Epidermal melanocyte (primary cell): ENCODE results near the gene UBD.

Experiments
- DNase-seq: peaks from one replicate; pipeline ENCODE4 v3.0.0; 2011; ENCODE audit warnings: low spot score; ENCODE audit not compliant: insufficient read length

Gene UBD

DNA sequence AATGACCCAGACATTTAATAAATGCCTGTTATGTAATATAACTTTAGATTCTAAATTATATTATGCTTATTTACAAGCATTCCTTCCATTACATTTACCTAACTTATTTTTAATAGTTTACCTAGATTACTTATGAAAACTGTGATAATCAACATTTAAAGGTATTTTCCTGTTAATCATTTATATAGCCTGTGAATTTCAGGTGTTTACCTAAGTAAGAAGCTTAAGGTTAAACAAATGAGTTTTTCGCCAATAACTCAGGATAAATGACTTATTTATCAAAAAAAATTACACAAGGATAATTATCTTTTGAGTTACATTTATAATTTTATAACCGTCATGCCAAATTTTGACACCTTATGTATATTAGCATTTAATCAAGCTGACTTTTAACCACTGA lies 35.5 kb downstream of the UBD start:
- DNase-seq, result no peak

DNA sequence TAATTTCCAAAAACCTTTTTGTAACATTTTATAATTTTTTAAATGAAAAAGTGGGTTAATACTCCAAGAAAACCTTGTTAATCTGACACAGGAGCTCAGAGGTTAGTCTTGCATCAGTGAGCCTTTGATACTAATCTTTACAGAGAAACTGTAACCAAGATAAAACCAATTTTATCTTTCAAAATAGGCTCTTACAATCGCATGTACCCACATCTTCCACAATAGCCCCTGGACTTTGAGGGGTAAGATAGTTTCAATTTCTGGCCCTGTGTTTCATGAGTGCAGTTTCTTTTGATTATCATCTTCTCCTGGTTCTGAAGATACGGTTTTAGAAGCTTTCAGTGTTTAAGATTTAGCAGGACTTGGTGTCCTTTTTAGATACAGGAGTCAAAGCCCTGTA lies 37.3 kb downstream of the UBD start:
- no peak for DNase-seq

DNA sequence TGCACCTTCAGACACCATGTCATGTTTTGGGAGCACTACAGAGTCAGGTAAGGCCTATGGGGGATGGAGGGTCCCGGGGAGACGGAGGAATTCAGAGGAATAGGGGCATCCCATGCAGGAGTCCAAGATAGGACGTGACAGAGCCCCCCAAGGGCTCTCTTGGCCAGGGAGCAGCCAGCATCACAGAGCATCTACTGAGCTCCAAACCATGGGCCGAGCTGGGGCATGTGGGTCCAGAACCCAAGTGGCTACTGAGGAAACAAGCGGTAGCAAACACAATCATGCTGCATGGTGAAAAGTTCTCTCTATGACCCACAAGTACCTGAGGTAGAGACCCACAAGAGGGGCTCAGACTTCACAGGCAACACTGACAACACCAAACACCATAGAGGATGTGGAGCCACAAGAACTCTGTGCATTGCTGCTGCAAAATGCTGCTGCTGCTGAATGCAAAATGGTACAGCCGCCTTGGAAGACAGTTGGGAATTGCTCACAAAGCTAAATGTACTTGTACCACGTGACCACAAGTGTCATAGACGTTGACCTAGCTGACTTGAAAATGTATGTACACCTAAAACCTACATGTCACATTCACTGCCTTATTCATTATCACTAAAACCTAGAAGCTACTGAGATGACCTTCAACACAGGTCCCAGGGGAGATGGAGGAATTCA lies 38.4 kb downstream of the UBD start:
- no peak for DNase-seq

DNA sequence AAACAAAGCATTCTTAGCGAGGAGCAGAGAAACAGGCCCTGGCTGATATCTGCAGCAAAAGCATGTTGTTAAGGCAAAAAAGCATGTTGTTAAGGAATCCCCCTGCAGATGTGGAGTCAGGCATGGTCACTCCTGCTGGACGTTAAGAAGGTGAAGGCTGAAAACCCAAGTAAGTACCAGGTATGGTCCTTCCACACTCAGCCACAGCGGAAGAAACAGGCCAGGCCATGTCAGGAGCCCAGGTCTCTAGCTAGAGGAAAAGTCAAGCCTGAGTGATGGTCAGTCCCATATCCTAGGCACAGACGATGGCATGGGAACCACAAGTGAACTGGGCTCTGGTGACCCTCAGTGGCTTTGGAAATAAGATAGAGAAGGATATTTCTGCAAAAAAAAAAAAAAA lies 39.3 kb downstream of the UBD start:
- DNase-seq, result no peak

DNA sequence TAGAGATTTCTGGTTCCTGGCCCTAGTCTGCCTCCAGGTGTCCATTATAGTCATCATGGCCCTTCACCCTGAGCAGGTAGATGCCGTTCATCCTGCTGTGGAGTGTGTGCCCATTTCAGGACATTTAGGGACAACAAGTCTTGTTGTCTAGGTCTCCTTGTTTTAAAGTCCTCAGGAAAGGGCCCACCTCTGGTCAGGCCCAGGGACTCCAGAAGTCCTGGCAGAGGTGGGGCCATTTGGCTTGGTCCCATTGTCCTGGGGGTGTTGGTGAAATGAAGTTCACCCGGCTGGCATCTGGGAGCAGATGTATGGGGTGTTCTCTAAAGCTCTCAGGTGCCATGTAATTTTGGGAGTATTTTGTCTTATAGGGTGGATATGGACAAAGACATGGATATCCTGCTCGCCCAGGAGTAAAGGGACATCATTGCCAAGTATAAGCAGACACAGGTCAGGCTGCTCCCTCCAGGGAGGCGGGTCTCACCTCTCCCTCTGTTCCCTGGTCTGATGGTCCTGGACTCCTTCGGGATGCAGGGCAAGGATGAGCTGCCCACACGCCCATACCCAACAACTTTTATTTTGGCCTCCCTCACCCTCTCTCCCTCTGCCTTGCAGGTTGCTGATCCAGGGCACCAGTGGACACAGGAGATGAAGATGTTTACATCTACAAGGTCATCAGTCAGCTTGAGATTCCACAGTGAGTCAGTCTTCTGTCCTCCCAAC lies 40.1 kb downstream of the UBD start:
- DNase-seq, result no peak

DNA sequence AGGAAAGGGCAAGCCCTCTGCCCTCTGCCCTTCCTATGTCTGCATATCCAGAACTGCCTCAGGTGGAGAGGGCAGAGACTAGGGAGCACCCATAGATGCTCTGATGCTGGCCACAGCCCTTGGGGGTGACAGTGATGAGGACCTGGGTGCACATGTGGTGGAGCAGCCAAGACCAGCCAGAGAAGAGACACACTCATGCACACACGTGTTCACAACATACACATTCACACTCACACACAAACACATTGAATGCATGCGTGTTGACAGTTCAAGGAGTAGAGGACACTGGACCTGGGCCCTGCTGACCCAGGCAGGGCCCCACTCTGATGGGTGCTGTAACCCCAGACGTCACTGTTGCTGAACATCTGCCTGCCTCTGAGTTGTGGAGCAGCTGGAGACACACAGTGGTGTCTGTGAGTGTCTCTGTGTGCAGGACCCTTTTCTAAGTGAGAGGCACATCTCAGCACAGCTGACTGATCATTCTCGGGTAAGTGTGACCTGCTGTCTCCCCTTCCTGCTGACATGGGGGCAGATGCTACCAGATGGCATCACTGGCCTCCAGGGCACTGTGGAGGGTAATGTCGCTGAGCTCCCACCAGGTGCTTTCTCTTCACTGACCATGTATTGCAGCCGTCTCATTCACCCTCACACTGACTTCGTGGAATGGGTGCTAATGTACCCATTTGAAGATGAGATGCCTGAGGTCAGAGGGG lies 41.6 kb downstream of the UBD start:
- DNase-seq, result no peak

DNA sequence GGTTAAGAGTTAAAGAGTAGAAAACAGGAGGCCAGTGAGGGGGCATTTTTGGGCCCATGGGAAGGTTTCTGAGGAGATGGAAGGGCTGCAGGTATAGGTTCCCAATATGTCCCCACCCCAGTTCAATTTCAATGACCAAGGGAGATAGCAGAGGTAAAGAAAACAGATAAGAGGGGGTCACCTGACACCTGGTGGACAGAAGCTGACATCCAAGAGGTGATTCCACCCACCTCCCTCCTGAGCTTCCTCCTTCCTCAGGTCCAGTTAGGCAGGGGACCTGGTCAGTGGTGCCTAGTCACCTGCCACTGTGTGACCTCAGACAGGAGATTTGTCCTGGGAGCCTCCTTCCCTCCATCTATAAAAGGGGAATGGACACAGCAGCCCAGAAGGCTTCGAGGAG lies 42.3 kb downstream of the UBD start:
- no peak for DNase-seq

DNA sequence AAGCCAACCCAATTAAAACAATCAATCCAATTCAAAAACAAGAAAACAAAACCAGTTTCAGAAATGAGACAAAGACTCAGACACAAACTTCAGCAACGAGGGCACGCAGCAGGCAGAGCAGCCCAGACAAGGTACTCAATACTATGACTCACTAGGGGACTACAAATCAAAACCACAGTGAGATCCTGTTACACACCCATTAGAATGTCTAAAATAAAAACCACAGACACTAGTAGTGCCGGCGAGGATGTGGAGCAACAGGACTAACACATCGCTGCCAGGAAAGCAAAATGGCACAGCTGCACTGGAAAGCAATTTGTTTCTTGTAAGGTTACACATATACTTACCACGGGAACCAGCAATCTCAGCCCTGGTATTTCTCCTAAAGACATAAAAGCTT lies 43.4 kb downstream of the UBD start:
- DNase-seq, result no peak

DNA sequence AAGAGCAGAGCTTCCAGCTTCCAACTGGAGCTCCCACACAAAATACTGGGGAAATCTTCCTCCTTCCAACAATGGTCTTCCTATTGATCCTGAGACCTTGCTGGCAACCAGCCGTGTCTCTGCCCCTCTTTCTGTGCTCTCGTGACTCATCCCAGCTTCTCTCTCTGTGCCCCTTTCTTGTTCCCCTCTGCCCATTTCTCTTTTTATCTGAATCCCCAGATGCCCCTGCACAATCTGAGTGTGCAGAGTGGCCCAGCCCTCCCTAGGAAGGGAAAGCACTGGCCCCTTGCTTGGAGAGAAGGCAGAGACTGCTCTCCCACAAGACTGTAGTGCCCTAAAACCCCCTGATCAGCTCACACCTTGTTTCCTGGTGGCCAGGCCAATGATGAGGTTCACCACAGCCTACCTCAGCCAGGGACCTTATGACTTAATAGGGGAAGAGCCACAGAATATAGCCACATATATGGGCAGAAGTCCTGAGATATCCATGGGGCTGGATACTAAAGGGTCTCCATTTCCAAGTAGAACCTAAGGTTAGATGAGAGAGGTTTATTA lies 48.7 kb downstream of the UBD start:
- no peak for DNase-seq

DNA sequence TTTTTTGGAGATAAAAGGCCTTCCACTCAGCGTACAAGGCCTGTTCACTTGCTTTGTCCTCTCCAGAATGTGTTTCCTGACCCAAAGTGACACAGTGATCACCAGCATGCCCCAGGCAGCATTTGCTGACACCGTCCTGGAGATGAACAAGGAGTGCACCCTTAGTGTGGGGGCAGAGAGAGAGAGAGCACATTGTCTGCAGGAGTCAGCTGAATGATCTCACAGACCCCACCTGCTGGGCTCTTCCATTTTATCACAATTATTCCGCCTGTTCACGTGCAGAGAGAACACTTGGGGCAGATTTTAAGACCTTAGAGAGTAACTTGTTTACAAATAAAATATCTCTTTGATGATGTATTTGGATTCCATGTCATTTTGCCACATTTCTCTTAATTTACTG lies 49.3 kb downstream of the UBD start:
- no peak for DNase-seq

DNA sequence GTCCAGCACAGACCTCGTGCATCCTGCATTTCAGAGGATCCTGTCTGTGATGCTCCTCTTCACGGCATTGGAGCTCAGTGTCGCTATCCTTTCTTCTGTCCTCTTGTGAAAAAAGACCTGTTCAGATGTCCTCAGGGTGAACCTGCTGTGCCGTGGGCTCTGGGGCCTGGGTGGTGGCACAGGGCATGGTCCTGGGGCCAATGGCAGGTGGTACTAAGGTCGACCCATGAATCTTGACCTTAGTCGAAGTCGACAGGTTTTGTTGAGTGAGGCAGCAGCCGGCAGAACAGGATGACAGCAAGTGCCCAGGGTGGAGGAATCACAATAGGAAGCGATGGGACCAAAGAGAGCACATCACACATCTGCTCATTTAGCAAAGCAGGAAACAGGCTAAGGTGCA lies 49.8 kb downstream of the UBD start:
- no peak for DNase-seq

DNA sequence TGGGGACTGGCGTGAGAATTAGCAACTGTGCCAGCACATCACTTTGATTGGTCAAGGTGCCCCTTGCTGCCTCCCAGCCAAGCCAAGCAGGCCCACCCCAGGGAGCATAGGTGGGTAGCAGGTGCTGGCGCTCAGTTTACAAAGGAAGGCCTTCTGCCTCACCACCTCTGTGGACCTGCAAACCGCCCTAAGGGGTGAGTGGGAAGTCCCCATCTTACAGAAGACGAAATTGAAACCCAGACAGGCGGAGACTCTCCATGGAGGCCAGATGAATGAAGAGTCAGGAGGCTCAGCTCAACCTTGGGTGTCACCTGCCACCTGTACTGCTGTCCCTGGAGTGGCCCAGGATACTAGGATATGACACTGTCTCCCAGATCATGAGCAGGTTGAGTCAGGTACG lies 50.3 kb downstream of the UBD start:
- no peak for DNase-seq

DNA sequence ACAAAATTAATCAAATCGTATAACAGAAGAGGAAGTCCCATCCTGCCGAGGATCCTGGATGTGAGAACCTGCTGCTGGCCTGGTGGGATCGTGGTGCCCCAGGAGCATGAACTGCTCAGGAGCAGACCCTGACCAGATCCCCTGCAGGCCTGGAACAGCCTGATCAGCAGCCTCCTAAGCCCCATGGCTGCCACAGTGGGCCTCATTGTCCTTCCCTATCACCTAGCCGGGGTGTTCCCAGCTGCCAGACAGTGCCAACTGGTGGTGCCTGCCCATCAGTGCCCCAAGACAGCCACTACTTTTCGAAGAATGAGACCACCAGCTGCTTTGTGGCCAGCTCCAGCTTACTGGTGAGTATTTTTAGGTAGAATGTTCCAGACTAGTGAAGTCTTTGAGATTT lies 52.2 kb downstream of the UBD start:
- no peak for DNase-seq

DNA sequence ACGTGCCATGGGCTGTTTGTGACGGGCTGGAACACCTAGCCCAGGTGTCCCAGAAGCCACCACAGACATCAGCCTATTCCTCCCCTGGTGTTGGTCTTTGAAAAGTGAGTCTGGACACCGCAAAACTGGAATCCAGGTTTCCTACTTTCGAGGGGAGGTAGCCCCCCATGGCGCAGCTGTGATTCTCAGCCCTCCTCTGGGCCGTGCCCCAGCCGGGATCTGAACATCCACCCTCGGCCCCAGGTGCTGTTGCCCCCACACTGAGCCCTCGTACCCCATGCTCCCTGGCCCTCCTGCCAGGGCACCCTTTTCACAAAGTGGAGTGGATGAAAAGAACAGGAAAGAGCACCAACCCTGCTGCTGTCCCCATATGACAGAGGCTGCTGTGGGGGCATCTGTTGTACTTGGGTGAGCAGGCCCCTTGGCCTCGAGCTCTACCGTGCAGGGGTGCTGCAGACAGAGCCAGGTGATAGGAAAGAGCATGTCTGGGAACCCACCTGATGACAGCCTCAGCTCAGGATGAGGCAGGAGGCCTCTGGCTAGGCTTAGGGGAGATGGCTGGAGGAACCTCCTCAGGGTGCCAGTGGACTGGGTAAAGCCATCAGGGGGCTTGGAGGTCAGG lies 53.0 kb downstream of the UBD start:
- DNase-seq, result no peak

DNA sequence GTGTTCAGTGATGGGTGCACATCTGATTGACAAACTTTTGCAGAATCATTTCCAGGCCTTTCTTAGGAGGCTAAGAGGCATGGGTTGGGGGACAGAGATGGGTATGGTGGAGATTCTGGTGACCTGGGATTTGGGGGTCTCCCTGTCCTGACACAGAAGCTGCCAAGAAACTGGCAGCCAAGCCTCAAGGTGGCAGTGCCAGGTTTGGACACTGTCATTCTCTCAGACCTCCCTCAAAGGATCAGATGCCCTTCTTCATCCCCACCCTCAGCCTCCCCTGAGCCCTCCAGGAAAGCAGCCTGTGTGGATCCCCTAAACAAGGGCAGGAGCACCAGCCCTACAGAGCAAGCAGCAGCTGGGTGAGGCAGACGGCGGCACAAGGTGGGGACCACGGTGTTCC lies 53.7 kb downstream of the UBD start:
- DNase-seq, result no peak
